DND-41 (cell line): ENCODE measurements around the gene TNS1.

ENCODE experiments used
- EZH2 ChIP-seq: IDR thresholded peaks from 3 replicates; pipeline ENCODE4 v1.6.1; 2012; ENCODE audit warnings: borderline replicate concordance, low read depth, mild to moderate bottlenecking, moderate library complexity, low read length, inconsistent platforms; ENCODE audit not compliant: severe bottlenecking
- TF ChIP-seq, protein P1 (sequence below): IDR thresholded peaks from 2 replicates; pipeline ENCODE4 v1.5.1; 2012; ENCODE audit warnings: borderline replicate concordance, low read length, moderate library complexity, mild to moderate bottlenecking; ENCODE audit not compliant: poor library complexity, severe bottlenecking; ENCODE audit errors: extremely low read depth

DNA sequence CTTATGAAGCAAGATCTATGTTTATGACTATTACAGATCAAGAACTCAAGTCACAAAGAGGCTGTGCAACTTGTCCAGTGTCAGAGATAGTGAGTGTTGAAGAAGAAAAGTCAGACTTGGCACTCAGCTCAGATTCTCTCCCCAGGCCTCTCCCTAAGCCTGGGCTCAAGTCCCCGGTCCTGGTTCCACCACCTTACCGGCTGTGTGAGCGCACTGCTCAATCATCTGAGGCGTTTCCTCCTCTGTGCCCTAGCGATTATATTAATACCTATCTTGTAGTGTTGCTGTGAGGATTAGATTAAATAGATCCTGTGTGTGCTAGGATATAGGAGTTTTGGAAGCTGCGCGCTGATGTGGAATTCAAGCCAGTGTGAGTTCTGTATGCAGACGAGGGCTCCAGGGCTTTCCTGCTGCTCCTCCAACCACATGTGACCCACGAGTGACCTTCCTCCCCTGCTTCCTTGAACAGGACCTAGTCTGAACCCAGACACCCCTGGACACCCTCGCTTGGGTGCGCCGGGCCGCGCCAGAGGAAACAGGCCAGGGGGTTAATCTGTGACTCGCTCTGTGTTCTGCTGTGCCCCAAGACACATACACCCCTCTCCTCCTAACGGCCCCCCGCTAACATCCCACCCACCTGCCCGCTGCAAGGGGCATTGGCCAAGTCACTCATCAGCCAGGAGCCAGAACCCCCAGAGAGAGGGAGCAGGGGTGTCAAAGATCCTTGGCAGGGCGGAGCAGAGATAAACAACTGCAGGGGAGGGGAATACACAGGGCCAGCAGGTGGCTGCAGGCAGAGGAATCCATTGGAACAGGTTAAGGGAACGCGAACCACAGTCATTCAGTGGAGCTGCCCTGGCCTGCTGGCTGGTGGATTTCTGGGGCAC is 38.3 kb downstream of the TNS1 start:
- TF ChIP-seq, protein P1, sequence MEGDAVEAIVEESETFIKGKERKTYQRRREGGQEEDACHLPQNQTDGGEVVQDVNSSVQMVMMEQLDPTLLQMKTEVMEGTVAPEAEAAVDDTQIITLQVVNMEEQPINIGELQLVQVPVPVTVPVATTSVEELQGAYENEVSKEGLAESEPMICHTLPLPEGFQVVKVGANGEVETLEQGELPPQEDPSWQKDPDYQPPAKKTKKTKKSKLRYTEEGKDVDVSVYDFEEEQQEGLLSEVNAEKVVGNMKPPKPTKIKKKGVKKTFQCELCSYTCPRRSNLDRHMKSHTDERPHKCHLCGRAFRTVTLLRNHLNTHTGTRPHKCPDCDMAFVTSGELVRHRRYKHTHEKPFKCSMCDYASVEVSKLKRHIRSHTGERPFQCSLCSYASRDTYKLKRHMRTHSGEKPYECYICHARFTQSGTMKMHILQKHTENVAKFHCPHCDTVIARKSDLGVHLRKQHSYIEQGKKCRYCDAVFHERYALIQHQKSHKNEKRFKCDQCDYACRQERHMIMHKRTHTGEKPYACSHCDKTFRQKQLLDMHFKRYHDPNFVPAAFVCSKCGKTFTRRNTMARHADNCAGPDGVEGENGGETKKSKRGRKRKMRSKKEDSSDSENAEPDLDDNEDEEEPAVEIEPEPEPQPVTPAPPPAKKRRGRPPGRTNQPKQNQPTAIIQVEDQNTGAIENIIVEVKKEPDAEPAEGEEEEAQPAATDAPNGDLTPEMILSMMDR: no peak
- TF ChIP-seq EZH2: no peak
